Urothelium cell line (cell line): Measurements from ENCODE around the gene DOK6.
"Not testable (repeated sequence)": the region's sequence is repeated elsewhere in the genome, so short reads cannot be mapped to it uniquely, and the experiment has no call there.

Source experiments
- DNase-seq: peaks from one replicate; pipeline ENCODE4 v3.0.0; 2011; ENCODE audit warnings: low spot score, mixed read lengths
- FAIRE-seq: peaks from 2 replicates; lab custom pipeline; 2011; peaks lifted over from hg19 to GRCh38; lab: Jason Lieb, UNC

DOK6 gene

DNA sequence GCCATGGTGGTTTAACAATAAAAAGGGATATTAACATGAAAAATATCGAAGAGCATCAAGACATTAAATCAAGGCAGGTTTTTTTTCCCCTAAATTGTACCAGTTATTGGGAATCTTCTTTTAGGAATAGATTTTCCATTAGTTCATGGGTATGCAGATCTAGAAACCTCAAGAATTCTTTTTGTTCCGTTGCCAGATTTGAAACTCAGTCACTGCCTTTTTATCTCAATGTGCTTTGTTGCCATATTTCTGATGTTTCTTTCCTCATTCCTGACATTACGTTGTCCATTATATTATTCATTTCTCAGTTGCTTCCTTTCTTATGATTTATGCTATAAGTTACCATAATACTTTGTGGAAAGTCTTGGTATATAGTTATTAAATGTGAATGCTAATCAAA, 384.8 kb downstream of the DOK6 start:
- DNase-seq (no peak), FAIRE-seq (no peak)

DNA sequence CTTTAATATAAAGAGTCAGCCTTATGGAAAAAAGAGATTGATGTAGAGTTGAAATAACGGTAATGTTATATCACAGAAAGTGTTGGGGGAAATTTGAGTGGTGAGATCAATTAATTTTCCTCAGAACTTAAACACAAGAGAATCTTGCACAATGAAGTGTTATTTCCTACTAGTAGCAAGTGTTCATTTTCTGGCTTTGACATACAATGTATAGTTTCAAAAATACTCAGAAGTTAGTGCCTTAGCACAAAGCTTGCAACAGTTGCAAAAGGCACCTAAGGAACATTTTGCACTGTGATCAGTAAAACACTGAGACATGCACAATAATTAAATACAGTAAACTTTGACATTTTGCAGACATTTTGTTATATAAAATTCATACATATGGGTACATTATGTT, 385.7 kb downstream of the DOK6 start:
- FAIRE-seq = no peak
- DNase-seq = no peak

DNA sequence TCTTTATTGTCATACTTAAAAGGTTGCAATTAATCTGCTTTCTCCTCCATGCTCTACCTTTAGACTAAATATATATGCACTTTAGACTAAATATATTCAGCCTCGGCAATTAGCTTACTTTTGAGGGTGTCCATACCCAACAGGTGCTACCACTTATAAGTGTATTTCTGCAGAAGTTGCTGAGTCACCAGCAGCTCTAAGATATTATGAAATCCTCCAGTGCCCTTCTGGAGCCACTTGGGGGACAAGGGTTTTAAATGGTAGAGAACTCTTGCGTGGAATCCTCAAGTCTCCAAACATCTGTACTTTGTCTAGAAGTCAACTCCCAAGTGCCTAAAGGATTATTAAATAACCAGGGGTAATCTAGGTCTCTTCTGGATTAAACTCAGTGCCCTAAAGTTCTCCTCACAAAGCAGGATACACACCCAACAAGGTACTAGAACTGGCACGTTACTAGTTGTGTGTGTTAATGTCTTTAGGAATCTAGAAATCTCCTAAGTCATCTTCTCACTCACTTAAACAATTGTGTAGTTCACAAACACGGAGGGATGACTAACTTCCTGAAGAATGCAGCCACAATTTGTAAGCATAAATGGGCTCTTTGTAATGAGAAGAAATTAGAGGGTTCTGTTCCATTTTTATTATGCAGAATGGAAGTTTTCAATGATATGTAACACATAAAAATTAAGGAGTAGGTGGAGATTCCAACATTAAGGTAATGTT, 387.3 kb downstream of the DOK6 start:
- FAIRE-seq = peak; percentile 61

DNA sequence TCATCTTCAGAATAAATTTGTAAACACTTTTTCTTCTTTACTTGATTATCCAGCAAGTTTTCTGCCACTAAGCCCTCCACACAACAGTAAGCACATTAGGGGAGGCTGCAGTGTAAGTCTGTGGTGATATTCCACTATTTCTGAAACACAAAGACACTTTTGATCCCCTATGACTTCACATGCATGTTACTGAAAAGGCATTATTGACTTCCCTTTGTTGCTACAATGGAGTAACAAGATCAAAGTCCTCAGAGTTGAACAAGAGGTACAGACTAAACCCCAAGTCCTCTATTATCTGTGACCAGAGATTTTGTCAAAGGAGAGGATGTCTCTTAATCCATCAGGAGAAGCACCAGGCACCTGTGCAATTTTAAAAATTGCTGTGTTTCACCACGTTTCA, 389.1 kb downstream of the DOK6 start:
- FAIRE-seq (no peak), DNase-seq (no peak)

More for the DNA sequence above, 387.3 kb downstream of the DOK6 start:
- peak; percentile 10 for DNase-seq

DNA sequence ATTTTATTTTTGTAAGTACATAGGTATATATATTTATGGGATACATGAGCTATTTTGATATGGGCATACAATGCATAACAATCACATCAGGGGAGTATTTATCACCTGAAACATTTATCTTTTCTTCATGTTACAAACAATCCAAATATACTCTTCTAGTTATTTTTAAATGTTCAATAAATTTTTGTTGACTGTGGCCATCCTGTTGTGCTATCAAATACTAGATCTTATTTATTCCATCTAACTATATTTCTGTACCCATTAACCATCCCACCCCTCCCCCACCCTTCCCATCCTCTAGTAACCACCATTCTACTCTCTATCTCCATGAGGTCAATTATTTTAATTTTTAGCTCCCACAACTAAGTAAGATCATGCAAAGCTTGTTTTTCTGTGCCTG, 390.0 kb downstream of the DOK6 start:
- FAIRE-seq (no peak), DNase-seq (no peak)

DNA sequence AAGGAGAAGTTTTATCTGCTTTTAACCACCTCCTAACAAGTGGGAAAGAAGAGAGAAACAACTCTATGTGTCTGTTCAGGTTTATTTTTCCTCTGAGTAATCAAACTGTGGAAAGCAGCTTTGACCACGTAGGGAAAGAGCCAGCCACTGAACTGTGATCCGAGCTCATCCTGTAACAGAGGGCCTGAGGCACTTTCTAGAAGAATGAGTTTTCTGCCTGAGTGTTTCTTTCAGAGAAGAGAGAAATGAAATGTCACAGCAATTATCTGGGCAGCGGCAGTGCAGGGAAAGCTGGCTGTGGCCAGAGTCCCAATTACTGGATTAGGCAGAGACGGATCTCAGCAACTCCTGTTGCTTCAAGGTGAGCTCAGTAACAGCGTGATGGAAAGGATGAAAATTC, 395.1 kb downstream of the DOK6 start:
- DNase-seq (no peak), FAIRE-seq (no peak)

DNA sequence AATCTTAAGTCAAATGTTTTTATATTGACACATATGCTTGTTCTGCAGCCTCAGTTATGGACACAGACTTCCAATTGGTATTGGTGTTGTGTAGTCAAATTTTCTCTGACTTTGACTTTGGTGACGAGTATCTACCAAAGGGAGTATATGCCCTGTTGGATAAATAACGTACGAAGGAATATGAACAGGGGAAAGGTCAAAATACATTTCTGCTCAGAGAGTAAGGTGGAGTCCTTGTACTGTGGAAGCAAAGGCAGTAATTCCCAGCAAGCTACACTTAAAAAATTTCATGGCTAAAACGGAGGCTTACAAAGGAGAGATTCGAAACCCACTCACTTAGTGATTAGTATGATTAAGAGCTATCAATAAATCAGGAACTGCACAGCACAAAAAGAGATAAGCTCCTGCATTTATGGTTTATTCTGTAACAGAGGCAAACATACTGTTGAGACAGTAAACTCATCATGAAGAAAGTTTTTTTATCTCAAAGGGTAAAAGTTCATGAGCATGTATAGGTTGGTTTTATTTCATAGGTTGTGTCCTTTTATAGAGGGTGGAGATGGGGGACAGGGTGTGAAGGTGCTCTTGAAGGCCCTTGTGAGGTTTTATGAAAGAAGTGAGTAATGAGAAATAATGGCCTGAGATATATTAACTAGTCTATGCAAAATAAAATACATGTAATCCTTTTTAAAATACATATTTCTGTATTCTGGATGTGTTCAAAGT, 404.3 kb downstream of the DOK6 start:
- FAIRE-seq (no peak), DNase-seq (no peak)

DNA sequence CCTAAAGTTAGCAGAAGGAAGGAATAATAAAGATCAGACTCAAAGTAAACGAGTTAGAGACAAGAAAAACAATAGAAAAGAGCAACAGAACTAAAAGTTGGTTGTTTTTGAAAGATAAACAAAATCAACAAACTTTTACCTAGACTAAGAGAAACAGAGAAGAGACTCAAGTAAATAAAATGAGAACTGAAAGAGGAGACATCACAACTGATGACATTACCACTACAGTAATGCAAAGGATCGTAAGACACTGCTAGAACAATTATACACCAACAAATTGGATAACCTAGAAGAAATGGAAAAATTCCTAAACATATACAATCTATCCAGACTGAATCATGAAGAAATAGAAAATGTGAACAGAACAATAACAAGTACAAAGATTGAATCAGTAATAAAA, 407.7 kb downstream of the DOK6 start:
- no peak for DNase-seq
- FAIRE-seq = no peak

DNA sequence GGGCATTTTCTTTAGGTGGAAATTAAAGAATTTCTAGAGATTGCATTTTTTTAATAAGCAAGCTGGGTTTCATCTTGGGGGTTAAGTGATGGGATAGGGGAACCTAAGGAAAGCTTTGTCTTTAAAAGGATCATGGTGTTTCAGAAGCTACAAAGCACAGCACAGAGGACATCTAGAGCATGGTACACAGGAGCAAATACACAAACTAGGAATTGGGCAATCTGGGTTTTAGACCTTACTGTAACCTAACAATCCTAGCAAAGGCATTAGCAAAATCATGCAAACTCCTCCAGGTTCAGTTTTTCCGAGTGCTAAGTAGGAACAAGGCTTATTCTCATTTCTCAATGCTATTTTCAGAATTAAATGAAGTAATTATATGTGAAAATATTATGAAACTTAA, 412.9 kb downstream of the DOK6 start:
- DNase-seq (no peak), FAIRE-seq (no peak)

DNA sequence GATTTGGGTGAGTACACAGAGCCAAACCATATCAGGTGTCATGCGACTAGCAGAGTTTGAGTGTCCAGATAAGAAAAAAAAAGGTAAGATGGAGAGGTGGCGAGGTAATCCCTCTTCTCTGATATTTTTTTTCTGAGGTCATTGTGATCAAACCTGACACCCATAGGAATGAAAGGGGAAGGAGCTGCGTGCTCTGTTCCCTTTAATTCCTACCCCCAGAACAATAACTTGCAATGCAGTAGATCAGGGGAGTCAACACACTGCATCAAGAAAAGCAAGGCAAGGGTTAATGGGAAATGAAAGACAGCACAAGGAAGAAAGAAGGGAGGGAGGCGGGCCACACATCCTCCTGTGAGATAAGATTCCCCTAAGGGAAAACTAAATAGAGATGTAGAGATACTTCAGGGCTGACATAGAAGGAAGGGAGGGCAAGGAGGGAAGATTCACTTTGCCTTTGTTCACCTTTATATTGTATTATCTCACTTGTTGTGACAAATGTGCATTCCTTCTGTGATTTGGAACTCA, 414.2 kb downstream of the DOK6 start:
- FAIRE-seq (no peak), DNase-seq (no peak)

DNA sequence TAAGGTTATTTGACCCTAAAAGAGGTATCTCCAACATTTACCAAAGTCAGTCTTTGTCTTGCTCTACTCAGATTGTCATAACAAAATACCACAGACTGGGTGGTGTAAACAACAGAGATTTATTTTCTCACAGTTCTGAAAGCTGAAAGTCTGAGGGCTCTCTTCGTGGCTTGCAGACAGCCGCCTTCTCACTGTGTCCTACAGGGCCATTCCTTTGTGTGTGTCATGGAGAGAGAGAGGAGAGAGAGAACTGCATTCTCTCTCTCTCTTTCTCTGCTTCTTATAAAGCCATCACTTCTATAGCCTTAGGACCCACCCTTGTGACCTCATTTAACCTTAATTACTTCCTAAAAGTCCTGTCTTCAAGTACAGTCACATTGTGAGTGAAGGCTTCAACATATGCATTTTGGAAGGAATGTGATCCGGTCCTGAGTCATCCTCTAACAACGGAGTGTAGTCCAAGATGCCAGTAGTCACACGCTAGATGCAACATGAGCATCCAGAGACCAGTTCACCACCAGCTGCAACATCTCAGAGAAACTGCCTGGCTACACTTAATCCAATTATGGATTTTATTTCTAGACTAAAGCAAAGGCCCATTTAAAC, 416.8 kb downstream of the DOK6 start:
- FAIRE-seq (no peak), DNase-seq (peak; percentile 19)

DNA sequence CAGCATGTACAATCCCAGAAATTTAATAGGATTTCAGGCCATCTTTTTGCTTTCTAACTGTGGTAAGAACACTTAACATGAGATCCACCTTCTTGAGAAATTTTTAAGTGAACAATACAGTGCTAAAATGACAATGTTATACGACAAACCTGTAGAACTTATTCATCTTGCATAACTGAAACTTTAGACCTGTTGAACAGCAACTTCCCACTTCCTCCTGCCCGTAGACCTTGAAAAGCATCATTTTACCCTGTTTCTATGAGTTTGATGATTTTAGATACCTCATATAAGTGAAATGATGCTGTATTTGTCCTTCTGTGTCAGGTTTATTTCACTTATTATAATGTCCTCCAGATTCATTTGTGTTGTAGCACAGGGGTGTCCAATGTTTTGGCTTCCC, 418.8 kb downstream of the DOK6 start:
- no peak for FAIRE-seq

DNA sequence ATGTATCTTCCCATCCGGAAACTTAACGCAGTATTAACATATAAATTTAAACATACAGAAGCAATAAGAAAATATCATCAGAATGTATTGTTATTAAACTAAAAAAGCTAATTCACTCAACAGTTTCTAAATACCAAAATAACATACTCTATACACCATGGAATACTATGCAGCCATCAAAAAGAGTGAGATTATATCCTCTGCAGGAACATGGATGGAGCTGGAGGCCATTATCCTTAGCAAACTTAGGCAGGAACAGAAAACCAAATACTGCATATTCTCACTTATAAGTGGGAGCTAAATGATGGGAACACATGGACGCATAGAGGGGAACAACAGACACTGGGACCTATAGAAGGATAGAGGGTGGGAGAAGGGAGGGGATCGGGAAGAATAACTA, 419.9 kb downstream of the DOK6 start:
- no peak for FAIRE-seq
- no peak for DNase-seq

More for the DNA sequence above, 418.8 kb downstream of the DOK6 start:
- DNase-seq = no peak

DNA sequence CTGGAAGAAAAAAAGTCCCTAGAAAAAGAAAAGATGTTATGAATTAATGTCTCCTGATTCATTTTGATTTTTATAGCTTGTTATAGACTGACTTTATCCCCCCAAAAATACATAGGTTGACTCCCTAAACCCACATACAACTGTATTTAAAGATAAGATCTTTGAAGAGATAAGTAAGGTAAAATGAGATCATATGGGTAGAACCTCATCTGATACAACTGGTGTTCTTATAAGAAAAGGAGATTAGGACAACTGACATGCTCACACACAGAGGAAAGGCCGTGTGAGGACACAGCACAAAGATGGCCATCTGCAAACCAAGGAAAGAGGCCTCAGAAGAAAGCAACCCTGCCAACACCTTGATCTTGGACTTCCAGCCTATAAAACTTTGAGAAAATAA, 429.5 kb downstream of the DOK6 start:
- FAIRE-seq (no peak), DNase-seq (no peak)

DNA sequence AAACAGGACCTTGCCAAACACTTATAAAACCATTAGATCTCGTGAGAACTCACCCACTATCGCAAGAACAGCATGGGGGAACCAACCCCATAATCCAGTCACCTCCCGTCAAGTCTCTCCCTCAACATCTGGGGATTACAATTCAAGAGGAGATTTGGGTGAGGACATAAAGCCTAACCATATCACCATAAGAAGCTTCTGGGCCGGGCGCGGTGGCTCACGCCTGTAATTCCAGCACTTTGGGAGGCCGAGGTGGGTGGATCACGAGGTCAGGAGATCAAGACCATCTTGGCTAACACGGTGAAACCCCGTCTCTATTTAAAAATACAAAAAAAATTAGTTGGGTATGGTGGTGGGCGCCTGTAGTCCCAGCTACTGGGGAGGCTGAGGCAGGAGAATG, 434.3 kb downstream of the DOK6 start:
- DNase-seq, FAIRE-seq: not testable (repeated sequence)

DNA sequence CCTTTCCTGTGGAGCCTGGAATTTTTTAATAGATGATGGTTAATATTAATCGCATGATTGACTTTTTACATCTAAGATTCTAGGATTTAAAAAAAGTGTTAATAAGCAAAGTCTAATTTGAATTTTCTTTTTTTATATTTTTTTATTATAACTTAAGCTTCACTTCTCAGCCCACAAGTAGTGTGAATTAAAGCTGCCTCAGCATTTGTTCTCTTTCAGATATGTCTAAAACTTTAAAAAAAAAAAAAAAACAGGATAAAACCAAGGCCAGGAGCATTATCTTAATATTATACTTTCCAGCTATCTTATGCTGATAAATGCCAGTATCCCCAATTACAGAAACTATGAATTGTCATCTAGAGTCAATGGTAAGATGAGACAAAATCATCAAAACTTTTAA, 437.3 kb downstream of the DOK6 start:
- no peak for FAIRE-seq
- DNase-seq = no peak

DNA sequence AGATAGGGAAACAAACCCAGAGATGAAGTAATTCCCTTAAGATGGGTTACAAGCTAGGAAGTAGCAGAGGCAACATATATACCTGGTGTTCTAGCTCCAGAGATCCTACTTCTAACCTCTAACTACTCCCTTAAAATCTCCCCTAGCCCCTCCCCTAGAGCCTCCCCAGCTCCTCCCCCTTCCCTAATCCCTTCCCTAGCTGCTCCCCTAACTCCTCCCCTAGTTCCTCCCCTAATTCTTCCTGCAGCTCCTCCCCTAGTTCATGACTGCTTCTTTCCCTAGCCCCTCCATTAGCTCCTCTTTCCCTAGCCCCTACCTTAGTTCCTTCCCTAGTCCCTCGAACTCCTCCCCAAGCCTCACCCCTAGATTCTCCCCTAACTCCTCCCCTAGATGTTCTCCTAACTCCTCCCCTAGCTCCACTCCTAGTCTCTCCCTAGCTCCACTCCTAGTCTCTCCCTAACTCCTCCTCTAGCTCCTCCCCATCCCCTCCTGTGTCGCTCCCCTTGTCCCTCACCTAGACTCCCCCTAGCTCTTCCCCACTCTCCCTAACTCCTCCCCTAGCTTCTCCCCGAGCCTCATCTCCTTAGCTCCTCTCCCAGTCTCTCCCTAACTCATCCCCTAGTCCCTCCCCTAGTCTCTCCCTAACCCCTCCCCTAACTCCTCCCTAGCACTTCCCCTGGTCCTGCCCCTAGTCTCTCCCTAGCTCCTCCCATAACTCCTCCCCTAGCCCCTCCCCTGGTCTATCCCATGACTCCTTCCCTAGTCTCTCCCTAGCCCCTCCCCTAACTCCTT, 438.1 kb downstream of the DOK6 start:
- FAIRE-seq = no peak

DNA sequence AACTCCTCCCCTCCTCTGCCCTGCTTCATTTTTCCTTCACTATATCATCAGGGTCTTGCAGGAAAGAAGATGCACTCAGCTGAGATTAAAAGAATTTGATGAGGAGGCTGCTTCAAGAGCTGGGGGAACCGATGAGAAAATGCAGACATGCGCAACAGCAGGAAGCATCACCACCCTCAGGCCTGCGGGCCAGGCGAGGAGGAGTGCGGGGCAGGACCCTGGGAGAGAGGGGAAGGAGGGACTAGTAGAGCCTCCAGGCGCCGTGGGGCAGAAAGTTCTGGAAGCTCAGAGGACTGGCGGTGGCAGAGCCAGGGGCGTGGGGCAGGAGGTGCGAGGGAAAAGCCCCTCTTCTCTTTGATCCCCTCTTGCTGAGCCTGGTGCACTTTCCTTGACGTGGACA, 438.8 kb downstream of the DOK6 start:
- FAIRE-seq (no peak), DNase-seq (no peak)

More for the DNA sequence above, 438.1 kb downstream of the DOK6 start:
- DNase-seq = no peak

DNA sequence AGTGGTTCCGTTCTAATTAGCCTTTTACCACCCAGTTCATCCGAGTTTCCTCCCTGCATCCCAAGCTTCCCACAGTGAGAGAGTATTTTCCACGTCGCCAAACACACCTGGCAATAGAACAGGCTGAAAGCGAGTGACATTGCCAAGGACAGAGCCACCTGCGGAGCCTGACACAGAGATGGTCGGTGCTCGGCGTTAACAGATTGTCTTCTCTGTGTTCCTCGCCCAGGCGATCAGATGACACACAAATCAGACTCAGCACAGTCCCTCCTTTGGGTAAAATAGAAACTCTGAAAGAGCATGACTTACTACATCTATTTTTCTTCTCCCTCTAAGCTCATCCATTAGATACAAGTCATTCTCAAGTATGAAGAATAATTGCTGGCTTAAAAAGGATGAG, 439.3 kb downstream of the DOK6 start:
- no peak for DNase-seq
- no peak for FAIRE-seq

DNA sequence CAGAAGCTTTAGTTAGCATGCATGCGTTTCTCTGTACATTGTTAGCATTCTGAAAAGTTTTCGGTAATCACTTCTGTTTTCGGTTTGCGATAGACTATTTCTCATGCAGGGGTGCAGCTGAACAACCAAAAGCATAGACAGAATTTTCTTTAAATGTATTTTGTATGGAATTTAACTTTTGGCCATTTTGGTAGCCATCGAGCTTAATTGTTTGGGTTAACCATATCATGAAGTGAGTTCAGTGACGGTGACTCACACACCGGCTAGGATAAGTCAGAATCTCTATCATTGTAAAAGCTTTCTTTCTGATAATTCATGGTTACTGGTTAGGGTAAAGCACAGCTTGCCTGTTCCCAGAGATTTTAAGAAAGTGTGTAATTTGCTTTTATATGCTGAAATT, 439.8 kb downstream of the DOK6 start:
- FAIRE-seq (no peak), DNase-seq (no peak)

DNA sequence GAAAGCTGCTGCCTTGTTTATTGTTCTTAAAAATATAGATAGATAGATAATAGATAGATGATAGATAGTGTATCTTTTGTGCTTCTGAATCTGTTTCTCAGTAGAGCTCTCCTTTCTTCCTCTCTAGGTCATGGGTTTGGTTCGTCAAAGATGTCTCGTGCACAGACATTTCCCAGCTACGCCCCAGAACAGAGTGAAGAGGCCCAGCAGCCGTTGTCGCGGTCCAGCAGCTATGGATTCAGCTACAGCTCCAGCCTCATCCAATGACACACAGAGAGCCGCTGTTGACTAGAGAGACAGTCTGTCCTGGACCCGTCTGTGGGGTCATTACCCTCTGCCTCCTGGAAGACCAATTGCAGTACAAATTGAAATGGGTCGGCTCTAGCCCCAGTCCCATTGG, 440.4 kb downstream of the DOK6 start:
- no peak for DNase-seq
- no peak for FAIRE-seq
